Vagina (tissue), 2 donors: ENCODE data around the gene URB1. TPM values are rescaled to one million over a fixed set of nuclear protein-coding genes. Genes with fewer than 3 reads are reported as not detected.

Experiments
- DNase-seq, 2 donors: peaks; one replicate each; pipeline ENCODE4 v3.0.0-alpha.2; 2017; ENCODE audit errors: extremely low spot score in 2 of 2
- H3K27ac ChIP-seq: fragments of 200-600 bp; sonication (generic); one replicate; pipeline ENCODE4 v1.5.1; 2019
- H3K27me3 ChIP-seq: fragments of 200-600 bp; sonication (generic); one replicate; pipeline ENCODE4 v1.5.1; 2019
- H3K36me3 ChIP-seq, 2 donors: fragments of 200-600 bp; sonication (generic); one replicate each; pipeline ENCODE4 v1.5.1; 2017 to 2019
- H3K4me1 ChIP-seq: fragments of 200-600 bp; sonication (generic); one replicate; pipeline ENCODE4 v1.5.1; 2019
- H3K4me3 ChIP-seq, 2 donors: fragments of 200-600 bp; sonication (generic); 1 replicate in 1 of 2; 2 replicates in 1 of 2; pipeline ENCODE4 v1.5.1; 2016 to 2019
- H3K9me3 ChIP-seq: fragments of 200-600 bp; sonication (generic); one replicate; pipeline ENCODE4 v1.5.1; 2019
- POLR2A ChIP-seq, 2 donors: fragments of 450-650 bp; IDR thresholded peaks; one replicate each; pipeline ENCODE4 v1.6.1; 2017; ENCODE audit warnings: antibody characterized with exemption in 2 of 2, mild to moderate bottlenecking in 2 of 2, moderate library complexity in 2 of 2
- POLR2AphosphoS5 ChIP-seq, 2 donors: sonication (generic); formaldehyde crosslinking; IDR thresholded peaks; one replicate each; pipeline ENCODE4 v1.9.0; 2017; ENCODE audit warnings: antibody characterized with exemption in 2 of 2, mild to moderate bottlenecking in 2 of 2, low read depth in 1 of 2; ENCODE audit not compliant: insufficient read depth in 1 of 2
- intact Hi-C: fragments of 100-400 bp; cut with DNase I; formaldehyde crosslinking; loops from one replicate; pipeline ENCODE4 v1.15.1; 2023
- total RNA-seq: library from RNA; depleted of rRNA; stranded (reverse); fragments of >200 nt; gene quantifications from one replicate; pipeline ENCODE4 v1.2.3, GENCODE V29; 2016
- TF ChIP-seq, protein P1 (sequence below), 3 experiments: fragments of 450-650 bp in 2 of 3; fragments of 200-600 bp in 1 of 3; sonication (generic) in 1 of 3; IDR thresholded peaks; one replicate each; pipeline ENCODE4 v1.5.1; 2017 to 2019; ENCODE audit warnings: antibody characterized with exemption in 3 of 3, mild to moderate bottlenecking in 2 of 3, moderate library complexity in 2 of 3

URB1 gene
- total RNA-seq, 1 donor from 2014 or later, result 23.8 TPM

DNA sequence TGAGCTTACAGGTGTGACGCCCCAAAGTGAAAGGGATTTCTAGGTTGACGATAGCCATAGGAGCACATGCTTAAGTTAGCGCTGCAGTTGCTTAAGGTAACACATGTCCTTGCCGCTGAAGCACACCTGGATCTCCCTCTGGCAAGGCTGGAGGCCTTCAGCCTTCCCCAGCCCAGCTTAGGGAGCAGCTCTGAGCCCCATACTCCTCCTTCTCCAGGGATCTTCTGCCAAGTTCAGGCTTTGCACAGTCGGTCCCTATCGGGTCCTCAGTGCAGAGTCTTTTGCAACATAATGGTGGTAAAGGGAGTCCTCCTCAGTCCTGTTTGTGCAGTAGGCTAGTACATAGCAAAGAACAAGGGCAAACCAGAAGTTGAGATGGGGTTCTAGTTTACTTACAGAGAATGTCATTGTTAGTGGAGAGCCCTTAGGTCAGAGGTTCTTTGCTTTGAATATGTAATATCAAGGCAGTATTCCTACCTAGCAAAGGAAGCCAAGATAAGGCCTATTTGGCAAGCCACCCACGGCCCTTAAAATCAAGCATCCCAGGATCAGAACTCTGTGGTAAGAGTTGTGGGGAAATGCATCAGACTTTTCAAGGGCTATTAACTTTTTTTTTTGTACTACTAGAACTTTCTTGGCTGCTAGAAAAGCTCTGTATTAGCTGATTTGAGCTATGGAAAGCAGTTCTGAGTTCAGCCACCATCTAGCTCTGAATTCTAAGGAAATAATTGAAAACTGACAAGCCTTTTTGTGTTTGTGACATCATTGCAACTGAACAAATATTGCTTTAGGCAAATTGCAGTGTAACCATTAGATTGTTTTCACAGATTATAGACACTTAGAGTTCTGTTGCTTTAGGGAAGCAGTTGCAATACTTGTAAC lies 21.1 kb upstream of the URB1 start:
- Histone ChIP-seq H3K9me3 (no peaks in the 10 kb centered on the region), H3K36me3 (no peaks in the 10 kb centered on the region), H3K4me1 (peaks cover 65% of the 10 kb centered on the region), H3K27me3 (no peaks in the 10 kb centered on the region), H3K27ac (peak overlapping the region; percentile 99), H3K4me3 (peak overlapping the region; percentile 67 to 83)
- intact Hi-C loops, result loop anchor here (5.0 kb wide), 2 partner anchors 108 to 153 kb away; no protein-coding TSS in a partner anchor
- TF ChIP-seq, protein P1, sequence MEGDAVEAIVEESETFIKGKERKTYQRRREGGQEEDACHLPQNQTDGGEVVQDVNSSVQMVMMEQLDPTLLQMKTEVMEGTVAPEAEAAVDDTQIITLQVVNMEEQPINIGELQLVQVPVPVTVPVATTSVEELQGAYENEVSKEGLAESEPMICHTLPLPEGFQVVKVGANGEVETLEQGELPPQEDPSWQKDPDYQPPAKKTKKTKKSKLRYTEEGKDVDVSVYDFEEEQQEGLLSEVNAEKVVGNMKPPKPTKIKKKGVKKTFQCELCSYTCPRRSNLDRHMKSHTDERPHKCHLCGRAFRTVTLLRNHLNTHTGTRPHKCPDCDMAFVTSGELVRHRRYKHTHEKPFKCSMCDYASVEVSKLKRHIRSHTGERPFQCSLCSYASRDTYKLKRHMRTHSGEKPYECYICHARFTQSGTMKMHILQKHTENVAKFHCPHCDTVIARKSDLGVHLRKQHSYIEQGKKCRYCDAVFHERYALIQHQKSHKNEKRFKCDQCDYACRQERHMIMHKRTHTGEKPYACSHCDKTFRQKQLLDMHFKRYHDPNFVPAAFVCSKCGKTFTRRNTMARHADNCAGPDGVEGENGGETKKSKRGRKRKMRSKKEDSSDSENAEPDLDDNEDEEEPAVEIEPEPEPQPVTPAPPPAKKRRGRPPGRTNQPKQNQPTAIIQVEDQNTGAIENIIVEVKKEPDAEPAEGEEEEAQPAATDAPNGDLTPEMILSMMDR (IDR thresholded peaks at IDR 0.05), result no peak
- TF ChIP-seq POLR2AphosphoS5 (IDR thresholded peaks at IDR 0.05; ENCODE audit: insufficient read depth in 1 of 2, low read depth in 1 of 2), result no peak
- TF ChIP-seq POLR2A (IDR thresholded peaks at IDR 0.05), result no peak
- DNase-seq, result no peak

DNA sequence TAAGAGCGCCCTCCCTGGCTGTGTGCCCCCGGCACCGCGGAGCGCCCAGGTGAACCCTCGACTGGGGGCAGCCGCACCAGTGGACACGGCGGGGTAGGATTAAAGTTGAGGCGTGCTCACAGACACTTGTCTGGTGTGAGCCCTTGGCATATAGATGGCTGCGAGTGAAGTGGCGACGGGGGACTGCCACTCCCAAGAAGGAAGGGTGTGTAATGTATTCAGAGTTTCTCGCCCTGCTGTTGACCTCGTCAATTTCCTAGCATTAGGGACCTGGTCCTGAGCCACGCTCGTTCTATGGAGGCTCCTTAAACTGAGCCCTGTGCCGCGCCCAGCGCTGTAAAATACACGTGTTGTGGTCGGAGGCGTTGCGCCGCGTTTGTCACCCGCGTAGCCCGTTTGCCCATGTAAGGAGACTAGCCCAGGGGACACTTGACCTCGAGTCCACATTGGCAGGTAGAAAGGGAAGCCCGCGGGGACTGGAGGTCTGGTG lies 20.2 kb upstream of the URB1 start:
- Histone ChIP-seq H3K4me1 (peaks cover 58% of the 10 kb centered on the region), H3K27ac (peak overlapping the region; percentile 99), H3K27me3 (no peaks in the 10 kb centered on the region), H3K4me3 (peak overlapping the region; percentile 67 to 83), H3K36me3 (no peaks in the 10 kb centered on the region), H3K9me3 (no peaks in the 10 kb centered on the region)
- TF ChIP-seq POLR2AphosphoS5 (IDR thresholded peaks at IDR 0.05; ENCODE audit: insufficient read depth in 1 of 2, low read depth in 1 of 2), result peak in 1 of 2 donors; percentile 75
- TF ChIP-seq POLR2A (IDR thresholded peaks at IDR 0.05), result no peak
- no peak for DNase-seq
- intact Hi-C loops, result loop anchor here (5.0 kb wide), 2 partner anchors 109 to 154 kb away; no protein-coding TSS in a partner anchor

DNA sequence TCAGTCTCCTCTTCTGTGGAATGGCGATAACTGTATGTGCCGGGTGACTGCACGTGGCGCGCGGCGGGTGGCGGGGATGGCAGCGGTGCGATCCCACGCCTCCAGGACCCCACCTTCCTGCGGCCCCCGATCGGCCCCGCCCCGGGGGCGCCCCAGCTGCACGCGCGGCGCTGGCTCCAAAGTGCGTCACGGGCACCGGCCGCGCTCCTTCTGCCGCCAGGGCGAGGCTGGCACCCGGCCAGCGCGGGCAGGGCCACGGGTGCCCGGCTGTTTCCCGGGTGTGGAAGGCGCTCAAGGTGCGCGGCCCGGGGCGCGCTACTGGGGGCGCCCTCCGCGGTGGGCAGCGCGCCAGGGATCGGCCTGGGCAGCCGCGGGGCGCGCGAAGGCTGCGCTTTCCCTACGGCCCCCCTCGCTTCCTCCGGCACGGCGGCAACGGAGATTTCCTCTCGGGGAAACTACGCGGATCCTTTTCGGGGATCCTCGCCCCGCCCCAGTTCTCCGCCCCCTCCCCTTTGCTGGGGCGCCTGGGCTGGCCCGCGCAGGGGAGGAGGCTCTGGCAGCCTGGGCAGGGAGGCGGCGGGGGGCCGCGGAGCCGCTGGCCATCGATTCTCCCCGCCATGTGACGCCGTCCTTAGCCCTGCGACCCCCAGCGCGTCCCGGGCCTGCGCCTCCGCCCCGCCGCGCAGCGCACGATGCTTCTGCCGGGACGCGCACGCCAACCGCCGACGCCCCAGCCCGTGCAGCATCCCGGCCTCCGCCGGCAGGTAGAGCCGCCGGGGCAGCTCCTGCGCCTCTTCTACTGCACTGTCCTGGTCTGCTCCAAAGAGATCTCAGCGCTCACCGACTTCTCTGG lies 19.6 kb upstream of the URB1 start, which contains the start of gene EVA1C:
EVA1C (plus strand) TSS at position 545 of the 853 bp plus-strand sequence; CDS start at position 693, 148 bp downstream.
- Histone ChIP-seq H3K27ac (peak within 1 kb of the TSS; percentile 99), H3K4me3 (peak within 1 kb of the TSS; percentile 67 to 83), H3K4me1 (peaks cover 52% of the 10 kb centered on the region), H3K9me3 (no peaks in the 10 kb centered on the region), H3K27me3 (no peaks in the 10 kb centered on the region), H3K36me3 (no peaks in the 10 kb centered on the region)
- no peak for DNase-seq
- intact Hi-C loops, result loop anchor here (5.0 kb wide), 2 partner anchors 110 to 155 kb away; no protein-coding TSS in a partner anchor
- TF ChIP-seq, protein P1 (IDR thresholded peaks at IDR 0.05), result peak in 1 of 3 experiments; percentile 5
- TF ChIP-seq POLR2AphosphoS5 (IDR thresholded peaks at IDR 0.05; ENCODE audit: insufficient read depth in 1 of 2, low read depth in 1 of 2) (no peak), POLR2A (IDR thresholded peaks at IDR 0.05) (peak in 1 of 2 donors; percentile 48)

DNA sequence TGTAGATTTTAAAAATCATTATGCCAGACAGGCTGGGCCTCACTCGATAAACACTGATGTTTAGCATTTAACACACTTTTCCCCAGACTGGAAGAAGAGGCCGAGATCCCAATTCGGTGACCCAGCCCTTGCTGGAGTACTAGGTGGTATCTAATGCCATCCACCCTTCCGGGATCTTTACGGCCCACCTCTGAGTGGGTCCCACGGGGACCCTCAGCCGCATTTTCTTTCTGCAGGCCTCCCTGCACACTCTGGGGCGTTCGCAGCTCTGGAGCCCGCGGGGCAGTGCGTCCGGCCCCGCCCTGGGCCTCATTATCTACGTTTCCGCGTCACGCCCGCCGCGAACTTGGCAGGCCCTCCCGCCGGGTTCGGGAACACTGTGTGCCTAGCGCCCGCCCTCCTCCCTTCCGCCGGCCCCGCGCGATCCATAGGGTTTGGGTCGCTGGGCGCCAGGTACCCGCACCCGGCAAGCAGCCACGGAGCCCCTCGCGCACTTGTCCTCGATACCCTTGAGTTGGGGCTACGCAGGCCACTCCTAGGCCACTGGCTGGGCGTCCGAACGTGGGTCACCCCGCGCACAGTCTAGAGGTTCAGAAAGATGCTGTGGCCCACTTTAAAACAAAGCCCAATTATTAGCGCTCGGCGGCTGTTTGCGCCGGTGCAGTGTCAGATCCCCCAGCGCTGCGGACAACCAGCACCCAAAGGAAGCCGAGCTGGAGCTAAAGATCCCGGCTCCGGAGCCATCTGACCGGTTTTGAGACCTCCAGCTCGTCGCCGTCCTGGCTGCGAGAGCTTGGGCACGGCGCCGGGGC lies 18.7 kb upstream of the URB1 start:
- Histone ChIP-seq H3K4me3 (peak overlapping the region; percentile 67 to 83), H3K36me3 (no peaks in the 10 kb centered on the region), H3K27ac (peak overlapping the region; percentile 99), H3K27me3 (no peaks in the 10 kb centered on the region), H3K9me3 (no peaks in the 10 kb centered on the region), H3K4me1 (peaks cover 44% of the 10 kb centered on the region)
- TF ChIP-seq POLR2AphosphoS5 (IDR thresholded peaks at IDR 0.05; ENCODE audit: insufficient read depth in 1 of 2, low read depth in 1 of 2) (peak; percentile 97 to 99), POLR2A (IDR thresholded peaks at IDR 0.05) (peak in 1 of 2 donors; percentile 86)
- TF ChIP-seq, protein P1 (IDR thresholded peaks at IDR 0.05), result no peak
- intact Hi-C loops, result loop anchor here (5.0 kb wide), 2 partner anchors 111 to 156 kb away; no protein-coding TSS in a partner anchor
- DNase-seq, result no peak
